Endothelial cell of umbilical vein (primary cell): ENCODE results near the gene CCDC170. TPM values are rescaled to one million over a fixed set of nuclear protein-coding genes. Genes with fewer than 3 reads are reported as not detected.

ENCODE experiments used
- BruUV-seq: library from RNA; stranded (reverse); fragments of 400-500 nt; replicated peaks from 2 replicates; lab custom pipeline; 2021; lab: Mats Ljungman, UMichigan
- CTCF ChIA-PET: fragments of 300-600, 350-600 bp; sonication (Branson Sonifier 250); formaldehyde crosslinking; loops from one replicate; lab custom pipeline; 2021; ENCODE audit warnings: antibody characterized with exemption, inconsistent platforms; lab: Charles Lee
- POLR2A ChIA-PET: fragments of 300-600, 350-600 bp; sonication (Branson Sonifier 250); formaldehyde crosslinking; loops from one replicate; lab custom pipeline; 2021; ENCODE audit warnings: antibody characterized with exemption, inconsistent platforms; lab: Charles Lee
- DNase-seq: peaks from one replicate; pipeline ENCODE4 v3.0.0-alpha.2; 2011; ENCODE audit warnings: low read depth, low spot score
- FAIRE-seq: peaks from 2 replicates; lab custom pipeline; 2011; peaks lifted over from hg19 to GRCh38; lab: Jason Lieb, UNC
- H2AFZ ChIP-seq: 2 replicates; pipeline ENCODE4 v1.6.0; 2012; ENCODE audit warnings: low read depth, low read length, control low read depth, inconsistent platforms
- H3K27ac ChIP-seq: 2 replicates; pipeline ENCODE4 v1.5.1; 2011; ENCODE audit warnings: low read depth, mild to moderate bottlenecking, control low read depth, low read length, moderate library complexity; ENCODE audit not compliant: insufficient read depth
- H3K27me3 ChIP-seq, 2 experiments: 2 replicates each; pipeline versions ENCODE4 v1.6.0 to v1.6.1; 2011; ENCODE audit warnings: low read length in 2 of 2, mixed read lengths in 1 of 2; ENCODE audit not compliant: control insufficient read depth in 2 of 2, insufficient read depth in 2 of 2
- H3K36me3 ChIP-seq, 2 experiments: 2 replicates in 1 of 2; 3 replicates in 1 of 2; pipeline ENCODE4 v1.5.1; 2011; ENCODE audit warnings: low read length in 2 of 2, mild to moderate bottlenecking in 1 of 2, moderate library complexity in 1 of 2; ENCODE audit not compliant: control insufficient read depth in 2 of 2, insufficient read depth in 2 of 2; ENCODE audit errors: extremely low read depth in 1 of 2
- H3K4me1 ChIP-seq: 3 replicates; pipeline ENCODE4 v1.5.1; 2011; ENCODE audit warnings: mild to moderate bottlenecking, low read length; ENCODE audit not compliant: control insufficient read depth, insufficient read depth; ENCODE audit errors: extremely low read depth
- H3K4me2 ChIP-seq: 2 replicates; pipeline ENCODE4 v1.6.1; 2011; ENCODE audit warnings: low read length, control low read depth, mixed read lengths; ENCODE audit not compliant: insufficient read depth
- H3K4me3 ChIP-seq, 3 experiments: fragments of 200-600 bp in 1 of 3; sonication (generic), shearing (Covaris generic) in 1 of 3; replicated peaks in 1 of 3; 2 replicates each; pipeline ENCODE4 v1.5.1; 2011 to 2016; ENCODE audit warnings: control low read depth in 3 of 3, low read length in 3 of 3, mild to moderate bottlenecking in 2 of 3, inconsistent platforms in 1 of 3, low read depth in 1 of 3, moderate library complexity in 1 of 3; ENCODE audit not compliant: insufficient read depth in 1 of 3
- H3K79me2 ChIP-seq: 2 replicates; pipeline ENCODE4 v1.6.0; 2012; ENCODE audit warnings: low read length, inconsistent platforms; ENCODE audit not compliant: control insufficient read depth, insufficient read depth
- H3K9ac ChIP-seq: replicated peaks from 2 replicates; pipeline ENCODE3; 2011; ENCODE audit warnings: low read length, control low read depth; ENCODE audit not compliant: insufficient read depth; ENCODE audit errors: extremely low read depth
- H3K9me1 ChIP-seq: replicated peaks from 3 replicates; pipeline ENCODE4 v1.6.0; 2011; ENCODE audit warnings: mild to moderate bottlenecking, low read length; ENCODE audit not compliant: control insufficient read depth, insufficient read depth; ENCODE audit errors: extremely low read depth
- H3K9me3 ChIP-seq: replicated peaks from 2 replicates; pipeline ENCODE4 v1.5.1; 2012; ENCODE audit warnings: low read length, inconsistent platforms; ENCODE audit not compliant: control insufficient read depth, insufficient read depth
- H4K20me1 ChIP-seq: replicated peaks from 2 replicates; pipeline ENCODE3; 2011; ENCODE audit warnings: mild to moderate bottlenecking, low read length; ENCODE audit not compliant: control insufficient read depth, insufficient read depth; ENCODE audit errors: extremely low read depth
- EZH2 ChIP-seq: IDR thresholded peaks from 2 replicates; pipeline ENCODE4 v1.6.1; 2012; ENCODE audit warnings: borderline replicate concordance, low read depth, mild to moderate bottlenecking, moderate library complexity, low read length, inconsistent platforms; ENCODE audit not compliant: severe bottlenecking
- FOS ChIP-seq: IDR thresholded peaks from 2 replicates; pipeline ENCODE4 v1.6.1; 2011; ENCODE audit warnings: mild to moderate bottlenecking, low read length, moderate library complexity, borderline replicate concordance; ENCODE audit not compliant: insufficient read depth
- GATA2 ChIP-seq: IDR thresholded peaks from 2 replicates; pipeline ENCODE4 v1.7.0; 2011; ENCODE audit warnings: low read depth, mild to moderate bottlenecking, moderate library complexity, mixed read lengths, low read length; ENCODE audit not compliant: insufficient read length, insufficient read depth
- JUN ChIP-seq: IDR thresholded peaks from 2 replicates; pipeline ENCODE4 v1.6.1; 2011; ENCODE audit warnings: borderline replicate concordance, low read depth; ENCODE audit not compliant: insufficient read length, insufficient read depth
- MYC ChIP-seq: IDR thresholded peaks from one replicate; pipeline ENCODE4 v1.6.1; 2011; ENCODE audit warnings: mild to moderate bottlenecking, low read depth, low read length
- POLR2A ChIP-seq: IDR thresholded peaks from 2 replicates; pipeline ENCODE4 v1.6.1; 2012; ENCODE audit warnings: low read depth, mild to moderate bottlenecking, control low read depth, low read length
- POLR2AphosphoS5 ChIP-seq: IDR thresholded peaks from 2 replicates; pipeline ENCODE4 v1.6.1; 2012; ENCODE audit warnings: low read depth, mild to moderate bottlenecking, control low read depth, low read length, moderate library complexity; ENCODE audit not compliant: insufficient read depth
- dilution Hi-C: fragments of 300-500 bp; cut with MboI; formaldehyde crosslinking; loops from one replicate; pipeline ENCODE4 v1.15.0; 2019; ENCODE audit warnings: low sequenced_read_pairs; ENCODE audit not compliant: extremely low pct_ligation_motif_present
- intact Hi-C: fragments of 100-400 bp; cut with micrococcal nuclease; formaldehyde crosslinking; loops from one replicate; pipeline ENCODE4 v1.10.0; 2022
- polyA plus RNA-seq, 4 experiments: library from polyadenylated mRNA; depleted of rRNA in 3 of 4; stranded (reverse) in 3 of 4; unstranded in 1 of 4; fragments of >200 nt; gene quantifications; 2 replicates each; pipeline versions ENCODE4 v1.2.1 to v1.2.3, GENCODE V29; 2011 to 2012; ENCODE audit warnings: missing spikeins in 1 of 4
- total RNA-seq: library from RNA; stranded (reverse); gene quantifications from 2 replicates; pipeline ENCODE4 v1.2.3, GENCODE V29; 2021
- TF ChIP-seq, protein P1 (sequence below), 2 donors: IDR thresholded peaks; 1 replicate in 1 of 2; 2 replicates in 1 of 2; pipeline ENCODE4 v1.5.1; 2011; ENCODE audit warnings: low read length in 2 of 2, mild to moderate bottlenecking in 2 of 2, moderate library complexity in 2 of 2, control low read depth in 1 of 2, inconsistent platforms in 1 of 2, low read depth in 1 of 2; ENCODE audit not compliant: insufficient read depth in 1 of 2; ENCODE audit errors: extremely low read depth in 1 of 2
- TF ChIP-seq, protein P2 (sequence below): IDR thresholded peaks from 2 replicates; pipeline ENCODE4 v1.6.1; 2011; ENCODE audit not compliant: insufficient read depth, insufficient read length

CCDC170 gene
- total and polyA plus RNA-seq, 2 donors (not counting 3 experiments of a cell fraction or from before 2014, with no cell fraction given), result 0.07 to 0.21 TPM

DNA sequence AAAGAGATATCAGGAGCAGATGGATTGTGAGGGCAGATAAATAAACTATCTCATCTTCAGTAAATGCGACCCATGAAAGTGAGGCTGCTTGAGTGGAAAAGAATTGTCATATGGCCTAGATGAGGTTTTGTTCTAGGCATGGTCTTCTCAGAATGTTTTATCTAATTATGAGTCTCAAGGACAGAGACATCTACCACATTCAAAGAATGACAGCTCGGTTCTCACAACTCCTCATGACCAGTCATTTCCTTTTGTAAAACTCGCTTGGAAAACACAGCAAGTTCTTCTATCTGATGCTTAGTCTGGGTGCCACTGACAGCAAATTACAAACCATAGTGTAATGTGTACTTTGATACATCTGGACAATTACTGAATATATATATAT lies 140.5 kb downstream of the CCDC170 start:
- H3K27me3 ChIP-seq, result no peaks in the 10 kb centered on the region
- dilution Hi-C loops (no loop called here), intact Hi-C loops (no loop called here)
- no peaks in the 10 kb centered on the region for H3K9me3 ChIP-seq
- FAIRE-seq (no peak), DNase-seq (no peak)
- no peak overlapping the region for H3K9ac ChIP-seq
- TF ChIP-seq POLR2AphosphoS5, result no peak
- no peak for TF ChIP-seq FOS
- TF ChIP-seq, protein P1, sequence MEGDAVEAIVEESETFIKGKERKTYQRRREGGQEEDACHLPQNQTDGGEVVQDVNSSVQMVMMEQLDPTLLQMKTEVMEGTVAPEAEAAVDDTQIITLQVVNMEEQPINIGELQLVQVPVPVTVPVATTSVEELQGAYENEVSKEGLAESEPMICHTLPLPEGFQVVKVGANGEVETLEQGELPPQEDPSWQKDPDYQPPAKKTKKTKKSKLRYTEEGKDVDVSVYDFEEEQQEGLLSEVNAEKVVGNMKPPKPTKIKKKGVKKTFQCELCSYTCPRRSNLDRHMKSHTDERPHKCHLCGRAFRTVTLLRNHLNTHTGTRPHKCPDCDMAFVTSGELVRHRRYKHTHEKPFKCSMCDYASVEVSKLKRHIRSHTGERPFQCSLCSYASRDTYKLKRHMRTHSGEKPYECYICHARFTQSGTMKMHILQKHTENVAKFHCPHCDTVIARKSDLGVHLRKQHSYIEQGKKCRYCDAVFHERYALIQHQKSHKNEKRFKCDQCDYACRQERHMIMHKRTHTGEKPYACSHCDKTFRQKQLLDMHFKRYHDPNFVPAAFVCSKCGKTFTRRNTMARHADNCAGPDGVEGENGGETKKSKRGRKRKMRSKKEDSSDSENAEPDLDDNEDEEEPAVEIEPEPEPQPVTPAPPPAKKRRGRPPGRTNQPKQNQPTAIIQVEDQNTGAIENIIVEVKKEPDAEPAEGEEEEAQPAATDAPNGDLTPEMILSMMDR (IDR thresholded peaks at IDR 0.05; ENCODE audit: extremely low read depth in 1 of 2, insufficient read depth in 1 of 2, low read depth in 1 of 2, low read length in 2 of 2), result no peak
- TF ChIP-seq JUN, result no peak
- TF ChIP-seq, protein P2, sequence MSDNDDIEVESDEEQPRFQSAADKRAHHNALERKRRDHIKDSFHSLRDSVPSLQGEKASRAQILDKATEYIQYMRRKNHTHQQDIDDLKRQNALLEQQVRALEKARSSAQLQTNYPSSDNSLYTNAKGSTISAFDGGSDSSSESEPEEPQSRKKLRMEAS, result no peak
- TF ChIP-seq EZH2, result no peak
- TF ChIP-seq POLR2A, result no peak
- no peak for TF ChIP-seq MYC
- TF ChIP-seq GATA2, result no peak
- no peaks in the 10 kb centered on the region for H3K79me2 ChIP-seq
- H3K27ac ChIP-seq, result no peak overlapping the region
- H3K36me3 ChIP-seq, result no peaks in the 10 kb centered on the region
- no peak overlapping the region for H2AFZ ChIP-seq
- H3K9me1 ChIP-seq, result no peaks in the 10 kb centered on the region
- POLR2A ChIA-PET, result no interaction called here
- CTCF ChIA-PET, result no interaction called here
- no TSS peak for BruUV-seq
- no peak overlapping the region for H3K4me2 ChIP-seq
- no peak overlapping the region for H3K4me3 ChIP-seq
- H3K4me1 ChIP-seq, result no peaks in the 10 kb centered on the region
- H4K20me1 ChIP-seq, result no peaks in the 10 kb centered on the region
